ENCODE measurements around the gene CCSAP.

GRCh38 chr1:229344937-229345684 lies 2.3 kb upstream of the CCSAP start:
- TF ChIP-seq NR3C1 (CRISPR knock-in tag; conservative IDR thresholded peaks at IDR 0.05; ENCODE audit: low read depth) (no peak), CTCF (IDR thresholded peaks at IDR 0.05) (no peak), SMAD3 (CRISPR knock-in tag; IDR thresholded peaks at IDR 0.05; ENCODE audit: borderline replicate concordance) (no peak), USF1 (CRISPR knock-in tag; IDR thresholded peaks at IDR 0.05) (no peak), MLX (CRISPR knock-in tag; IDR thresholded peaks at IDR 0.05) (no peak), E2F5 (CRISPR knock-in tag; IDR thresholded peaks at IDR 0.05) (no peak), TCF7 (CRISPR knock-in tag; IDR thresholded peaks at IDR 0.05; ENCODE audit: low read depth) (no peak)
